ACHN (cell line): ENCODE measurements around the gene SUV39H1.

Experiments used
- DNase-seq: peaks from one replicate; pipeline ENCODE4 v3.0.0-alpha.2; 2015
- in situ Hi-C: cut with HindIII; loops from 2 replicates; pipeline ENCODE4 v1.10.0; 2017; ENCODE audit warnings: low sequenced_read_pairs, low pct_ligation_motif_present, low pct_unique_long_range_greater_than_20kb

Gene SUV39H1

GRCh38 chrX:48705871-48706270, 9.3 kb downstream of the SUV39H1 start:
- in situ Hi-C loops = no loop called here
- no peak for DNase-seq

- DNase-seq = no peak
- in situ Hi-C loops = no loop called here
Measured at GRCh38 chrX:48709522-48710112, 13.1 kb downstream of the SUV39H1 start.

GRCh38 chrX:48711162-48711928, 14.8 kb downstream of the SUV39H1 start:
- DNase-seq = no peak
- in situ Hi-C loops = no loop called here

GRCh38 chrX:48711929-48712505, 15.5 kb downstream of the SUV39H1 start:
- DNase-seq = no peak
- in situ Hi-C loops = no loop called here

- DNase-seq = no peak
- in situ Hi-C loops = no loop called here
Measured at GRCh38 chrX:48713847-48714246, 17.3 kb downstream of the SUV39H1 start.

GRCh38 chrX:48714573-48714972, 18.0 kb downstream of the SUV39H1 start:
- no peak for DNase-seq
- in situ Hi-C loops = no loop called here

- DNase-seq = no peak
- in situ Hi-C loops = no loop called here
Measured at GRCh38 chrX:48715072-48715471, 18.5 kb downstream of the SUV39H1 start.

- in situ Hi-C loops = no loop called here
- no peak for DNase-seq
Measured at GRCh38 chrX:48715876-48716502, 19.5 kb downstream of the SUV39H1 start.

GRCh38 chrX:48719958-48720357, 23.4 kb downstream of the SUV39H1 start:
- no peak for DNase-seq
- in situ Hi-C loops = no loop called here

- in situ Hi-C loops = no loop called here
Measured at GRCh38 chrX:48720577-48721250, 24.2 kb downstream of the SUV39H1 start.

GRCh38 chrX:48721916-48722315, 25.4 kb downstream of the SUV39H1 start:
- in situ Hi-C loops = no loop called here

More at GRCh38 chrX:48720577-48721250, 24.2 kb downstream of the SUV39H1 start:
- DNase-seq = no peak

GRCh38 chrX:48726596-48726995, 30.1 kb downstream of the SUV39H1 start:
- no peak for DNase-seq
- in situ Hi-C loops = no loop called here

More at GRCh38 chrX:48721916-48722315, 25.4 kb downstream of the SUV39H1 start:
- DNase-seq = no peak

- DNase-seq = no peak
- in situ Hi-C loops = no loop called here
Measured at GRCh38 chrX:48728653-48729052, 32.1 kb downstream of the SUV39H1 start.

GRCh38 chrX:48736303-48736702, 39.8 kb downstream of the SUV39H1 start:
- in situ Hi-C loops = no loop called here
- no peak for DNase-seq

GRCh38 chrX:48736878-48737212, 40.3 kb downstream of the SUV39H1 start:
- in situ Hi-C loops = no loop called here
- no peak for DNase-seq

- peak; percentile 92 for DNase-seq
- in situ Hi-C loops = no loop called here
Measured at GRCh38 chrX:48737213-48737938, 40.8 kb downstream of the SUV39H1 start.

GRCh38 chrX:48737940-48738339, 41.4 kb downstream of the SUV39H1 start:
- in situ Hi-C loops = no loop called here
- no peak for DNase-seq

- DNase-seq = no peak
- in situ Hi-C loops = no loop called here
Measured at GRCh38 chrX:48741834-48742233, 45.3 kb downstream of the SUV39H1 start.
